Measurements from ENCODE around the gene STOM. TPM values are rescaled to one million over a fixed set of nuclear protein-coding genes. Genes with fewer than 3 reads are reported as not detected.

Gene STOM
- total and polyA plus RNA-seq, 8 donors: 13.9 to 65.1 (median 32.0) TPM

- 82 to 85% methylated on average over 4 of the region's 4 CpGs for WGBS, 2 donors
- no peaks in the 10 kb centered on the region for H3K27me3 ChIP-seq
- FAIRE-seq: no peak
- ATAC-seq: no peak
- no peaks in the 10 kb centered on the region for H3K36me3 ChIP-seq
- TF ChIP-seq CTCF (IDR thresholded peaks at IDR 0.05): no peak
- no peak overlapping the region for H3K27ac ChIP-seq
- intact Hi-C loops (cut with DNase I): no loop called here
- H3K4me3 ChIP-seq: no peak overlapping the region
- no peaks in the 10 kb centered on the region for H3K9me3 ChIP-seq
- DNase-seq: no peak
- no peaks in the 10 kb centered on the region for H3K4me1 ChIP-seq
These were observed 33.4 kb downstream of the STOM start for GRCh38 chr9:121336665-121337064.

- Histone ChIP-seq H3K4me3 (no peak overlapping the region), H3K27ac (no peak overlapping the region), H3K27me3 (no peaks in the 10 kb centered on the region), H3K4me1 (no peaks in the 10 kb centered on the region), H3K36me3 (peaks cover 0 to 7% (median 6%) of the 10 kb centered on the region in 3 donors), H3K9me3 (no peaks in the 10 kb centered on the region)
- WGBS, 2 donors: 77 to 78% methylated on average over 8 of the region's 8 CpGs
- FAIRE-seq (no peak), ATAC-seq (no peak), DNase-seq (no peak)
- intact Hi-C loops (cut with DNase I): no loop called here
- TF ChIP-seq CTCF (IDR thresholded peaks at IDR 0.05): no peak
These were observed 35.9 kb downstream of the STOM start for GRCh38 chr9:121333950-121334773.

GRCh38 chr9:121331992-121332685, 37.9 kb downstream of the STOM start:
- no peaks in the 10 kb centered on the region for H3K9me3 ChIP-seq
- H3K4me1 ChIP-seq: no peaks in the 10 kb centered on the region
- ATAC-seq: peak in 3 of 4 donors; percentile 24 to 30 (median 24)
- no peaks in the 10 kb centered on the region for H3K27me3 ChIP-seq
- intact Hi-C loops (cut with DNase I): no loop called here
- H3K36me3 ChIP-seq: peaks cover 0 to 10% (median 7%) of the 10 kb centered on the region in 3 donors
- 77 to 84% methylated on average over 13 to 14 of the region's 14 CpGs for WGBS, 2 donors
- no peak overlapping the region for H3K27ac ChIP-seq
- TF ChIP-seq CTCF (IDR thresholded peaks at IDR 0.05): no peak
- DNase-seq: no peak
- no peak for FAIRE-seq
- H3K4me3 ChIP-seq: no peak overlapping the region

GRCh38 chr9:121331549-121331948, 38.5 kb downstream of the STOM start:
- Histone ChIP-seq H3K27me3 (no peaks in the 10 kb centered on the region), H3K9me3 (no peaks in the 10 kb centered on the region), H3K4me3 (no peak overlapping the region), H3K27ac (no peak overlapping the region), H3K36me3 (peaks cover 0 to 10% (median 7%) of the 10 kb centered on the region in 3 donors), H3K4me1 (no peaks in the 10 kb centered on the region)
- no peak for TF ChIP-seq CTCF (IDR thresholded peaks at IDR 0.05)
- WGBS, 2 donors: 85 to 90% methylated on average over 3 of the region's 3 CpGs
- intact Hi-C loops (cut with DNase I): no loop called here
- no peak for FAIRE-seq
- DNase-seq: no peak
- ATAC-seq: no peak
